ENCODE results near the gene H2BW1. TPM values are rescaled to one million over a fixed set of nuclear protein-coding genes. Genes with fewer than 3 reads are reported as not detected.

H2BW1 gene, protein sequence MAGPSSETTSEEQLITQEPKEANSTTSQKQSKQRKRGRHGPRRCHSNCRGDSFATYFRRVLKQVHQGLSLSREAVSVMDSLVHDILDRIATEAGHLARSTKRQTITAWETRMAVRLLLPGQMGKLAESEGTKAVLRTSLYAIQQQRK
- total RNA-seq: not detected in 2 replicates

DNA sequence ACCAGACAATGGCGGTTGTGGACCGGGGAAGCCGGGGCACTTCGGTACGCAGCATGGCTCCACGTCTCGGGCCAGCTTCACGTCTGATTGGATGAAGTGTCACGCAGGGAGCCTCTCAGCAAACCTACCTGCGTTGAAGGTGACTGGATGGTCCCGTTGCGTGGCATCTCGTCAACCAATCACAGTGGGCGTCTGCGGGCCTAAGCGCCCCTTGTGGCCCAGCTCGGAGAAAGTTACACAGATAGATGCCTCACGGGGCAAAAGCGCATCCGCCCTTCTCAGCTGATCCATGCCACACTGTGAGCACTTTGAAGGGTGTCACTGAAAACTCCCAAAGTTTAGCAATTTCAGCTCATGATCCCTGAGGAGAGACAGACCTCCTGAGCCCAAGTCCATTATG, at the start of gene H2BW1:
TSS of gene H2BW1 (minus strand) at position 103 of the 400 bp plus-strand sequence. CDS start 132 bp downstream, outside the sequence.

DNA sequence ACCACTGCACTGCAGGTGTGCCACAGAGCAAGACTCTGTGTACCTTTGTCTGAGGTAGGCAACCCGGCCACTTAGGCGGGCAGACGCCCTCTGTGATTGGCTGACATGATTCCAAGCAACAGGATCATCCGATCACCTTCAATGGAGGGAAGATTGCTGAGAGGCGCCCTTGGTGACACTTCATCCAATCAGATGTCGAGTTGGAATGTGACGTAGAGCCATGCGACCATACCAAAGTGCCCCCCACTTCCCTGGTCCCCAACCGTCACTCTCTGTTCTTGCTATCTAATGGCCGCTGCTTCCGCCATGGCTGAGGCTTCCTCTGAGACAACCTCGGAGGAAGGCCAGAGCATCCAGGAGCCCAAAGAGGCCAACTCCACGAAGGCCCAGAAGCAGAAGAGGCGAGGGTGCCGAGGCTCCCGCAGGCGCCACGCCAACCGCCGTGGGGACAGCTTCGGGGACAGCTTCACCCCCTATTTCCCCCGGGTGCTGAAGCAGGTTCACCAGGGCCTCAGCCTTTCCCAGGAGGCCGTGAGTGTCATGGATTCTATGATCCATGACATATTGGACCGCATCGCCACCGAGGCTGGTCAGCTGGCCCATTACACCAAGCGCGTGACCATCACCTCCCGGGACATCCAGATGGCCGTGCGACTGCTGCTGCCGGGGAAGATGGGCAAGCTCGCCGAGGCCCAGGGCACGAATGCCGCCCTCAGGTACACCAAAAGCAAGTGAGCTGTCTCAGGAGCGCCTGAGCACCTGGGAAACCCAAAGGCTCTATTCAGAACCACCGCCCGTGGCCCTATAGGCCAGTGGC, 26.4 kb upstream of the H2BW1 start, which contains the start of gene H2BW2:
TSS of gene H2BW2 (plus strand) at position 268 of the 817 bp plus-strand sequence. CDS start at position 307, 39 bp downstream.

DNA sequence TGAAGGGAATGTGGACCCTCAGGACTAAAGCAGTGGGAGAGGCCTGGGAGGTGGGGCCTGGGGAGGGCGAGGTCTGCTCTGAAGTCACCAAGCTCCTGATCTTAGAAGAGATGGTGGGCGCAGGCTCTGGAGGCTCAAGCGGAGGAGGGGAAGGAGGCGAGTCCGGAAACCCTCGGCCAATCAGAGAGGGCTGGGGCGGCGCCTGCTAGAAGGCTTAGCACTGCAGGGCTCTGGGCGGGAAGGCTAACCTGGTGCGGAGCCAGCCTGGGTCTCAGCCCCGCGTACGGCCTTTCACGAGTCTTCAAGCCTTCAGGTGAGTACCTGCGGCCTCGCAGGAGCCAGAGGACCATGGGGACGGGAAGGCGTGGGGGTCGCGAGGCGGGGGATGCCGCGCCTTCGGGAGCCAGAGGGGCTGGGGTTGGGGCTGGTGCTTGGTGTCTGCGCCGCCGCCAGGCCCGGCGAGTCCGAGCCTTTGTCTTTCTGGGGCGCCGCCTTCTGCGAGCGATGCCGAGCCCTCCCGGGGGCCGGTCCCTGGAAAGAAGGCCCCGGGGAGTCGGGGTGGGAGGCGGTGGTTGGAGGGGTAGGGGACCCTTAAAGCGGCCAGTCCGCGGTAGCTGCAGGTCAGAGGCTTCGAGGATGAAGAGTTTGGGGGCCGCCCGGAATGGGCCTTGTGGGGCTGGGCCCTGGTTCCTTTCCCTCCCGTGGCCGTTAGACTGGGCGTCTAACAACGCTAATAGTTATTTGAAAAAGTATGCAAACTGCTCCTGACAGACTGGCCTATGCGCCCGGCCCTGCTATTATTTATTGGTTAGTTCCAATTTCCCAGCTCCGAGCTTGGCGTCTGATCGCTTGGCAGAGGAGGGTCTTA, 50.9 kb downstream of the H2BW1 start, which contains the start of gene TMSB15B:
TSS of gene TMSB15B (plus strand) at position 217 of the 868 bp plus-strand sequence.

Other genes with a start within 250 kb of the H2BW1 start
- not detected in 2 replicates for gene PLP1, start 236.9 kb downstream of the H2BW1 start, total RNA-seq
- gene RAB9B, start 181.5 kb downstream of the H2BW1 start, total RNA-seq: 0.78 and 1.5 TPM in 2 replicates
- gene TMSB15B, start 51.1 kb downstream of the H2BW1 start, total RNA-seq: 1.2 and 4.8 TPM in 2 replicates
- not detected in 2 replicates for gene H2BW2, start 26.2 kb upstream of the H2BW1 start, total RNA-seq
- gene TMSB15C, start 62.5 kb upstream of the H2BW1 start, total RNA-seq: 3.6 TPM in 2 replicates
- gene ZCCHC18, start 98.8 kb upstream of the H2BW1 start, total RNA-seq: 0.30 and 0.88 TPM in 2 replicates
- 9.1 and 9.8 TPM in 2 replicates for gene SLC25A53, start 143.3 kb upstream of the H2BW1 start, total RNA-seq
- 25.5 and 27.5 TPM in 2 replicates for gene FAM199X, start 152.7 kb upstream of the H2BW1 start, total RNA-seq
- gene ESX1, start 241.2 kb upstream of the H2BW1 start, total RNA-seq: not detected in 2 replicates

Measured in smooth muscle cell of the umbilical artery (primary cell).